Measurements from ENCODE around the gene CDK5RAP2.

Gene CDK5RAP2

DNA sequence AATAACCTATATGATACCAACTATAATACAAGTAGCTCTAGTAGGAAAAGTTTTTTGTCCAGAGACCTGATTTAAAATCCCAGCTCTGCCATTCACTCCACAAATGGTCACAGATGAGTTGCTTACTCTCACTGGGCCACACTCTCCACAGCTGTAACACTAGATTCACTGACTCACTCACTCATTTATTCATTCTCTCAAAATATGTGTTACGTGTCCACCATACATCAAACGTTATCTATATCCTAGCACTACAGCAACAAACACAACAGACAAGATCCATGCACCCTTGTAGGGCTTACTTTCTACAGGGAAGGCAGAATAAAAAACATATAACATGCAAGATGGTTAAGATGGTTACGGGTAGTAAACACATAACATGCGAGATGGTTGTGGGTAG lies 146.3 kb downstream of the CDK5RAP2 start:
- DNase-seq: no peak

DNA sequence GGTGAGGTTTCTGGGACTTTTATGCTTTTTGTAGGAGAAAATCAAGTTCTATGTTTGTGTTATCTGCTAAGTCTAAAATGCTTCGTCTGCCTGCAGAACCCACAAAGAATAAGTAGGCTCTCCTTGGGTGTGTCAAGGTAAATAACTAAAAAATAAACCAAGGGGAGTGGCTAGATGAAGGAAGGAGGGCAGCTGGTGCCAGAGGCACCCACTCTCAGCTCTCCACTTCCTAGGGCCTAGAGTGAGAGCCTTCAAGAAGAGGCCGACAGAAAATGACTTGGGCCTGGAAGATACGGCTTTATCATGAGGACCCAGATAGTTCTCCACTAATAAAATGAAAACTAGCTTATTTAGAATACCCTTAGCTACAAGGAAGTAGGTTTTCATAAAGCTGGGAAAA lies 147.4 kb downstream of the CDK5RAP2 start:
- no peak for DNase-seq

DNA sequence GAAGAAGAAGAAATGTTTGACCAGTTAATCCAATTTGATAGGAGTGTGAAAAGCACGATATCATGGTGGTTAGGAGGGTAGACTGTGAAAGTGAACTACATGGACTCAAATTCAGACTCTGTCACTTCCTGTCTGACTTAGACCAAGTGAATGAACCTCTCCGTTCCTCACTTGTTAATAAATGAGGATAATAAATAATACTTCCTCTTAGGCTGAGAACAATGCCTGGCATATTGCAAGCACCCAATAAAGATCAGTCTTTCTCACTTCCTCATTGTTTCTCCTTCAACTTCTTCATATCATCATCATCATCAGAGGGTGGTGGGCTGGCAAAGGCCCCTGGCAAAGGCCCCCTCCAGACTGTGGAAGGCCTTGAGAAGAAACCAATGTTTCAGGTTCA lies 148.7 kb downstream of the CDK5RAP2 start:
- DNase-seq: no peak

DNA sequence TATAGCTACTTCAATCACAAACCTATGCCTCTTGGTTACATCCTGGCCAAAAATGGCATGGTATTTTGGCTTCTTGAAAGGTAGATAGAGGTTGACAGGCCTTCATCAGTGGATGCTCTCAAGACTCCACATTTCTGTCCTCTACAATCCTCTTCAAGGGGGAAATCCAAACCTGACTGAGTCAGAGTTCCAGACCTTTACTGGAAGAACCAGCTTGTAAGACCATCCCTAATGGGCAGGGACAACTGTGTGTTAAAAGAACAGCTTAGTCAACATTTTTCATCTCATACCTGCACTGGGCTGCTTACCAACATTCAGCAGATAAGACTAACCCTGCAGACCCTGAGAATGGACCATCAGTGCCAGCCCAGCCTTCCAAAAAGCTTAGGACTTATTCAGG lies 155.7 kb downstream of the CDK5RAP2 start:
- DNase-seq: no peak

DNA sequence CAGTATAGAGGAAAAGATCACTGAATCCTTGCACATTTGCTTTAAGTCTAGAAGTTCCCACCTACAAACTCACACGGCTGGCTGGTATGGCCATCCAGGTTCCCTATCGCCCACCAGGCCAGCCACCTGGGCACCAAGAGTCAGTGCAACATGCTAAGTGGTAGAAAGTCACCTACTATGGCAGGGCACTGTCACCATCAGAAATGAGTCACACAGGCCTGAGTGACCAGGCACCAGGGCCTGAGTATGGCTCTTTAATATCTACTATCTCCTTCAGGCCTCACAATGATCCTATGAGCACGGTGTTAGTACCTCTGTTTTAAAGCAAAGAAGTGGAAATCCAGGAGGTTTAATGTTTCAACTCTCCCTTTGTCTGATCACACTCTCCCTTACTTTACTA lies 156.2 kb downstream of the CDK5RAP2 start:
- no peak for DNase-seq

DNA sequence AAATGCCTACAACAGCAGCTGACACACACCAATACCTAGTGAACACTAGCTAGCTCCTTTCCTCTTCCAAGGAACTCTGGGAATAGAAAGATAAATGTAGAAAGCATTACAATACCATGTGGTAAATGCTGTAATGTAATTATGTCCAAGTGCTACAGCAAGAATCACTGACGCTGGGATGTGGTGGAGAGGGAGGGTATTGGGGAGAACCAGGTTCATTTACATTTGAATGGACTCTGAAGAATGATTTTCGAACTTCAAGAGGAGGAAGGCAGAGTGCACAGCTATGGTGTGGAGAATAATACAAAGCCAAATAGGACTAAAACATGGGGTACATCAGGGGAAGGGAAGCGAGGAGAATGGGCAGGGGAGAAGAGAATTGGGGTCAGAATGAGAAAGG lies 158.0 kb downstream of the CDK5RAP2 start:
- DNase-seq: no peak

DNA sequence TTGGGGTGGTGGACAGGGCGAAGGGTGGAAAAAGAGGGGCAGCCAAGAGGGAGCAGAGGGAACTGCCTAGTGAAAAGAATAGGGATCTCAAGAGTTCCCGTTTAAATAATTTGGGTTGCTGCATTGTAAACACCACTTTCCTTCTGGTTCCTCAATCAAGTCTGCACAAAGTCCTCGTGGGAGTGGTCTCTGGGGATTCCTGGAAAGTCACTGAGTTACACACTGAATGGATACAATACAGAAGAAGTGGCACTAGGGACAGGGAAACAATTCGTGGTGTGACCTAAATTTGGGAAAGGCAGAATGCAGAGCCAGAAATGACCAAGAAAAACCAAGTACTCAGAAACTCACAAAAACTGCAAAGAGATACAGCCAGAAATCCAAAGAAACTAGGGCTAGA lies 161.7 kb downstream of the CDK5RAP2 start:
- no peak for DNase-seq

DNA sequence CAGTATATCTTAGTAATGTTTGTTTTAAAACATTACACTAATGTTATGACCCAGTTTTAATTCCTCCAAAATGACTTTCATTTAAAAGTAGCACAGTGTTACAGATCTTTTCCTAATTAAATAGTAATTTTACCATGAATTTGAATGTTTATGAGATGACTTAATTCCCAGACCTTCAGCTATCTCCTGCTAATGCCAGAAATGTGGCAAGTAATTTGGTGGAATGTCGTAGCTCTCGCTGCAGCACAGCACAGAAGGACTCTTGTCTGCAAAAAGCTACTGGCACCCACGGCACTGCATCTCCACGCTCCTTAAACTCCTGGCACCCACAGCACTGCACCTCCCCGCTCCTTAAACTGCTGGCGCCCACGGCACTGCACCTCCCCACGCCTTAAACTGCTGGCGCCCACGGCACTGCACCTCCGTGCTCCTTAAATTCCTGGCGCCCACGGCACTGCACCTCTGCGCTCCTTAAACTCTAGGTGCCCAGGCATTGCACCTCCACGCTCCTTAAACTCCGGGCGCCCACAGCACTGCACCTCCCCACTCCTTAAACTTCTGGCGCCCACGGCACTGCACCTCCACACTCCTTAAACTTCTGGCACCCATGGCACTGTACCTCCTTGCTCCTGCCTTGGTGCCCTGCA lies 163.1 kb downstream of the CDK5RAP2 start:
- no peak for DNase-seq

DNA sequence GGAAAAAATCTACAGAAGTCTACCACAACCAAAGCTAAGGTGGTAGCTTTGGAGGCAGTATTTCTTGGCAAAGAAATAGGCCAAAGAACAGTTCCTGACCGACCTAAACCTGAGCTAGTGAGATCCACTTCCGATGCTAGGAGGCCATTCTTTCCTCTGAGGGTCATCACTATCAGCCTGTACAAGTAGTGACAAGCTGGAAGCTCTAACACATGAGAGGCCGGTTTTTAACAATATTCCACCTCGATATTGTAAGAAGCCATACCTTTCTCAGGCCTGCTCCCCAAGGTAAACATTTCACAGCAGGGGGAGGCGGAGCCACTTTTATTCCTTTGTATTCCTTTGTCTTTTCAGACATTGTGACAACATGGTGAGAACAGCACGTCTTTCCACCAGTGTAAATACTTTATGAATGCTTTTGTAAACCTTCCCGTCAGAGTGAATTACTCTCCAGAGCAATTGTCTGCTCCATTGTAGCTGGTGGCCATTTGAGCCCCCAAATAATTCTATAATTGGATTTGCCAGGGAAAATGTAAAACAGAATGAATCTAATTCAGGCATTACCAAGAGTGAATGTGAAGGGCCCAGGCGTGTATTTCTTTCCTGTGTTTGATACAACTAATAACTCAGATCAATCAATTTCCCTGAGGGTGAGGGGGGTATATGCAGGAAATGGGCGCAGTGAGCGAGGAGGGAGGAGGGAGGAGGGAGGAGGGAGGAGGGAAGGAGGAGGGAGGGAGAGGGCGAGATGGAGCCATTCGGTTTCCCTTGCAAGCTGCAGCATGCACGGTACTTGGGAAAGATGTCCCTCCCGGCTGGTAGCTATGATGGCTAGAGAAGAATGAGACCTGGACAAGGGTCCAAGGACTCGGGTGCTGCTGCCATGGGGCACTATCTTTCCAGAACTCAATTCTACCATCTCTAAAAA lies 166.6 kb downstream of the CDK5RAP2 start:
- DNase-seq: peak; percentile 34

DNA sequence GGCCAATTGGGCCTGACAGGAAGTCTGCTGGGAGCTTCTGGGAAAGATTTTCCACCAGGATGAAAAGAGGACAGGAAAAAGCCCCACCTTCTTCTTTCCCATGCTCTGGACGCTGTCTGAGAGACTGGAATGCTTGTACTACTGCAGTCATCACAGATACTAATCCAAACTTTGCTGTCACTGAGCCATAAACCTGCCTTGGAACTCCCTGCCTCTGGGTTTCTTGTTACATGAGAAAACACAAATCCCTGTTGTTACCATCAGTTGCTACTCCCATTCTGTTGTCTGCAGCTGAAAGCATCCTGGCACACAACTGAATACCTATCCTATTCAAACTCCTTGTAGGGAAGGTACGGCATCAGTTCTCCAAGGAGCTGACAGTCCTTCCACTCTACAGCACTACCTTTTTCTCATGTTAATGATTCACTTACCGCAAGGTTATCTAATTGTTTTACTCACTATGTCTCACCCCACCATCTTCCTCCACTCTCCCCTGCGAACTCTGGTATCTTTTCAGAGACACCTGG lies 167.5 kb downstream of the CDK5RAP2 start:
- DNase-seq: no peak

DNA sequence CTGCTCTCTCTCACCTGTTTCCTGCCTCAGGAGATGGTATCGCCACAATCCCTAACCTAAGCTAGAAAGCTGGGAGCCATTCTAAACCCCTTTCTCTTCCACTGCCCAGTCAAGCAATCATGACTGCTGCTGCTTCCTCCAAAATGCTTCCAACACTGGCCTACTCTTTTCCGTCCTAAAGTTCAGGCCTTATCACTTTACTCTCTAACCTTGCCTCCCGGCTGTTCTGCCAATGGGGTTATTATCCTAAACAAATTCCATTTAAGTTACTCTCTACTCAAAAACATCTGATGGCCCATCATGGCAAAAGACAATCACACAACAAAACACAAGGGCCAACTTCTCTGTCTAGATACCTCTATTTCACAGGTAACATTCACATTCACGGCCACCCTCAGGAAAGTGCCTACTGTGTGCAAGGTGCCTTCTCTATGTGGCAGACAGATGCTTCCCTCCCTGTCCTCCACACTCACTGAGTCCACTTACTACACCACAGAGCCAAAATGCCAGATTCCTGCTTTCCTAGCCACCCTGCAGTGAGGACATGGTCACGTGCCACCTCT lies 168.0 kb downstream of the CDK5RAP2 start:
- no peak for DNase-seq

DNA sequence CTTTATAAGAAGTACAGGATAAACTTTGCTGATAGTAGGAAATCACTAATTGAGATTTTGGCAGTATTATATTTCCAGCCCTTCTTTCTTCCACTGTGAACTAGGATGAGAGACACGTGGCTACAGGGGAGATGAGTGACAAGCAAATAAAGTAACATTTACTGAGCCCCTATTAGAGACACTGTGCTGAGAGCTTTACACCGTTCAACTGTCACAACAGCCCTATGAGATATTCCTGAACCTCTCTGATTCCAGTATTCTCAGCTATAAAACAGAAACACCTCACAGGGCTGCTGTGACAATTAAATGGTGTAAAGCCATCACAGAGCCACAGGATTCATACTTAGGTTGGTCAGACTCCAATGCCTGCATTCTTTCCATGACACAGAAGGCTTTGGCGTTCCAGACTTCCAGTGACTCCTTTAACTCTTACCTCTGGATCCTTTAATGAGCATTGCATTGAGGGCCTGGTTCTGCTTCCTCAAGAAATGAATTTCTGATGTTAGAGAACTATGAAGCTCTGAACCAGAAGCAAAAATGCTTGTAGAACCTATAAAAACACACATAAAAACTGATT lies 169.0 kb downstream of the CDK5RAP2 start:
- DNase-seq: no peak

DNA sequence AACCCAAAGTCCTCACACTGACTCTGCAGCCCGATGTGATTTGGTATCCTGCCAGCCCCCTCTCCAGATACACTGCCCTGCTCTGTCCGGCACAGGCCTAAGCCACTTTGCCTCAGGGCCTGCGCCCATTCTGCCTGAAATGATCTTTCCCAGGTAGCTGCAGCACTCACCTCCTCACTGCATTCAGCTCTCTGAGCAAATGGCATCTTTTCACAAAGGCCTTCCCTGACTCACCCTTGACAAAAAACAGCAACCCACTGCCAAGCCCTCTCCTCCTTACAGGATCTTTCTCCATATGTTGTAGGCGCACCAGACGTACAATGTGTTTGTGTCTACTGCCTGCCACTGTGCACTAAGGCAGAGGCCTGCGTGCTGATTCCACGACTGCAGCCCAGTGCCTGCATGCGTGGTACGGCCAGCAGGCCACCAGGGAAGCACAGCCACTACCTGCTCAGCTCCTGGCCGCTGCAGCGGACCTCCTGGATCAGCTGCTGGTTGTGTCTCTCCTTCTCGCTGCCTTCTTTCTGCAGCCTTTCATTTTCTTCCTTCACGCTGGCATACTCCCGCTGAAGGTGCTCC lies 171.2 kb downstream of the CDK5RAP2 start:
- DNase-seq: no peak

DNA sequence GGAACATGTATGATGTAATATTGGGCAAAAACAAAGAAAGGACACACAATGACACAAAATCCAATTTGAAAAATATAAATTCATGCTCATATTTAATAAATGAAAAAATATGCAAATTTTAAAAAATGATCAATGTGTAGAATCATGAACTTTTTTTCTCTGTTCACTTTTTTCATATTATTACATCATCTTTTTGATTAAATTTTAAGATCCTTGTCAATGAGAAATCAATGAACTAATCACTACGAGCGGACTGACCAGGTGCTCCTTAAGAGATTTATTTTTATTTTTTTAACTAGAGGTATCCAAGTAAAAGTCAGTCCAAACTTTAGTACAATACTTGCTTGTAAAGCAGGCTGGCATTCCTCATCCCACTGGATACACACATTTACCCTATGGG lies 174.1 kb downstream of the CDK5RAP2 start:
- DNase-seq: no peak

DNA sequence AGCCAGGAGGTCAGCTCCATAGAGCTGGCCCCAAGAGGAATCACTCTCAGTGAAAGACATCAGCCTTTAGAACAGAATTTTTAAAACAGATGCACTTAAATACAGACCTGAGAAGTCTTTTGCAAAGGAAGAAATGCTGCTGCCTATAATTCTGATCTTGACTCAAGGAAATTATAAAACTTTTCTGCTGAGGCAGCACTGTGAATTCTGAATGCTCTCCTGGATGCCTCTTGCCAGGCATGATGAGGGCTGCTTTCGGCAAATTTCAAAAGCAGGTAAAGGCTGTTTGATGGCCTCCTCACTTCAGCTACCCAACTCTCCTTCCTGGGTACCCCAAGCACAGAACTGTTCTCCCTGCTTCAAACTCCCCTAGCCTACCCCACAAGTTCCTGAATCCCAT lies 174.8 kb downstream of the CDK5RAP2 start:
- DNase-seq: no peak

DNA sequence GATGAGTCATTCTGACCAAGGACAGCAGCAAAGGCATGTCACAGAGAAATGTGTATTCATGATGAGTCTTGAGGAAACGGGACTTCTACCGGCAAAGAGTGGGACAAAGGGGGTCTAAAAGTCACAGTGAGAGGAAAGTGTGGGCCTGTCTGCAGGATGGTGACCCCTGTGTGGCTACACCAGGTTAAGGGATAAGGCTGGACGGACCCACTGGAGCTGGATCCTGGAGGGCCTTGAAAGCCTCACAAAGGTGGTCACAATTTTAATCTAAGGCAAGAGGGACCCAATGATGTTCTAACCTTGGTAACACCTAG lies 176.5 kb downstream of the CDK5RAP2 start:
- no peak for DNase-seq

DNA sequence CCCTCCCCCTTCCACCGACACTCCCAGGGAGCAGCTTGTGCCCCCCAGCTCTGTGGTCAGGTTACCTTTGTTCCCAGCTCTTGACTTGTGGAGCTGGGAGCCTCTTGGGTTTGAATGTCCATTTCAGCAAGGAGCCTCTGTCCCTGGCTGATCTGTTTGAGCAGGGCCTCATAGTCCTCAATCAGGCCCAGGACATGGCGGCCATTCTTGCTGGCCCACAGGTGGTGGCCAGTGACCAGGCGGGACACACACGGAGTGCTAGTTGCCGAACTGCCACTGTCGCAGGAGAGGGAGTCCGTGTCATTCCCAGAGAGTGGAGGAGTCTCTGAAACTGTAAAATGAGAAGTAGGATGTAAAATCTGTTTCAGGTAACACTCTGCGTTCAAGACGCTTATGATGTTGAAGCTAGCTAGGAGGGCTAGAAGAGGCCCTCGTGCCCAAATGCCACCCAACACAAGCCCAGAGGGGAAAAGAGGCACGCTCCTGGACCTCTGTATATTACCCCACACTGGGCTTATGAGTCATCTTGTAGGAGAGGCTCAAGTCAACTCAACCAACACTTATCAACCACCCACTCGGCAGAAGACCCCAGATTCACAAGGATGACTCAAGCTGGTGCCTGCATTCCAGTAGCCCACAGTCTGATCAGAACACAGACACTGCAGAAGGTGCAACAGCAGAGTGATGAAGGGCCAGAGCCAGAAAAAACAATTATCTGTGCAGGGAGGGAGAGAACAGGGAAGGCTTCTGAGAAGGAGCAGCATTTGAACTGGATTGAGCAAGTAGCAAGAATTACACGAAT lies 177.0 kb downstream of the CDK5RAP2 start:
- no peak for DNase-seq

DNA sequence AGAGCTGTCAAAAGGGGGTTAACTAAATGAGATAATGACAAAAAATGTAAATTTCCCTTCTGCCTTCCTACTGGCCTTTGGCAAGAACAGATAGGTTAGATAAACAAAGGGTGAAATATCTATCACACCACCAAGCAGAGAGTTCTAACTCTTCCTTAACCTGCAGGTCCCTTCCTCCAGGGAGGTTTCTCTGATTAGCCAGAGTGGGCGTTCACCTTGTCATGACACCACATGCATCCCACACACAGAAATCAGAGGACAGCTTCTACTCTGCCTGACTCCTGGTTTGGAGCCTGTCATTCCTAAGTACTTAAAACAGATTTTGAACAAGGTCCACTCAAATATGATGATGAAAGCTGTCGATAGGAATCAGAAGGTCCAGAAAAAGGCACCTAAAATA lies 180.0 kb downstream of the CDK5RAP2 start:
- no peak for DNase-seq

DNA sequence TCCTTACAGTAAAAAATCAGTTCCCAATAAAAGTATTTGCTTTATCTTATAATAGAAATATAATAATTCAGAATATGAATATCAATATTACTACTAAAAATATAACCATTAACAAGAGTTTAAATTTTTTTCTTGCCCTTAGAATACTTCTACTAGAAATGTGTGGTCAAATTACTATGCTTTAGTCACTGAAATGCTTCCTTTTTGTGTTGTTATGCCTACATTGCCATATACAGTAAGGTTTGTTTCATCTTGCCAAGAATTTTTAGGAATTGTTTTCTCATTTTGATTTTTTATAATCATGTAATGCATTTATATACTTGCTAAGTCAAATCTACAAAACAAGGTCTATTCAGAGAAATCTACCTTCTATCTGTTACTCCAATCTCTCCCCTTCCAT lies 181.7 kb downstream of the CDK5RAP2 start:
- no peak for DNase-seq

DNA sequence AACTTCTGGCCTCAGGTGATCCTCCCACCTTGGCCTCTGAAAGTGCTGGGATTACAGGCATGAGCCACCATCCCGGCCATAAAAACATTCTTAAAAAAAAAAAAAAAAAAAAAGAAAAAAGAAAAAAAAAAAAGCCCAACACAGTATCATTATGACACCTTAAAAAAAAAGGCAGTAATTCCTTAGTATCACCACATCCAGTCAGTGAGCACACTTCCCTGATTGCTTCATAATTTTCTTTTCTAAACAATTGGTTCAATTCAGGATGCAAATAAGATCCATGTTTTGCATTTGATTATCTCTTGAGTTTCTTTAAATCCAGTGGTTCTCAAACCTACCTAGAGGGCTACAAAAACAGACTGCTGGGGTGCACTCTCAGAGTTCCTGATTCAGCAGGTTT lies 182.5 kb downstream of the CDK5RAP2 start:
- no peak for DNase-seq

DNA sequence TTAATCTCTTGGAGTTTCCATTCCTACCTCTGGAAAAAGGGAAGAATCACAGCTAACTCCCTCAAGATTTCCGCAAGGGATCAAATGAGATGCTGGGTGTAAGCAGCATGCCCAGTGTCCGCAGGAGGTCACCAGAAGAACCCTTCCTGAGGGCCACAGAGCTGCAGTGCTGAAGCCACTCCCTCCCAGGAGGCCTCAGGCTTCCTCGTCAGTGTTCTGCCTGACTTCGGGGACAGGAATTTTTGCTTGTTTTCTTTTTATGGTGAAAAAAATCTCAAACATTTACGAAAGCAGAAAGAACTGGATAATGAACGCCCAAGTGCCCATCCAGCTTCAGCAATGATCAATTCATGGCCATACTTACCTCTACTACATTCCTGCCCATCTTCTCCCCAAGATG lies 183.0 kb downstream of the CDK5RAP2 start:
- DNase-seq: no peak

DNA sequence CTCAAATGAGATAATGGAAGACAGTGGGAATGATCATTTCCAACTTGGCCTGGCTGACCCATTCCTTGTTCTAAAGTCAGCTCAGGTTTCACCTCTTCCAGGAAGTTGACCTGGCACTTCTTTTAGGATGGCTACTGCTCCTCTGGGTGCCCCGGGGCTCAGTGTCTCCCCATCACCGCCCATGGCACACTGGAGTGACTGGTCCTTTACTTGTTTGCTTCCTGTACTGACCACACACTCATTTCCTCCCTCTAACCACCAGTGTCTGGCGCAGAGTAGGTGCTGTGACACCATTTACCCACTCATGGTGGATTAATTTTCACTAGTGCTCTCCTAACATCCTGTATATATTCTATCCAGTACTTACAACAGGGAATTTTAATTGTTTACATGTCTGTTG lies 183.5 kb downstream of the CDK5RAP2 start:
- DNase-seq: no peak

DNA sequence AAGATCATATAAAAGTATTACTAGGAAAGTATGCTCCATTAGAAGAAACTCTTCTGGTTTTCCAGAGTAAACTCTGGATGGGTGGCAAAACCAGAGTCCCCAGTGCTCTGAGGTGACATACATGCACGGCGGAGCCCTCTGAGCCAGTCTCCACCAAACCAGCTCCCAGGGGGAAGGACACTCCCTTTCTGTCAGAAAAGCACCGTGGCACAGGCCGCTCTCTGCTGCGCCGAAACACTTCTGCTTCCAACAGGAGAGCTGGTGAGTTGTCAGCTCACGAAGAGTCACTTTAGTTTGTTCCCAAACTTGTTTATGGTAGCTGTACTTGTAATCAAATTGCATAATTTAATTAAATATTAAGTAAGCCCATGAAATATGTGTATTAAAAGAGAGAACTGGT lies 184.6 kb downstream of the CDK5RAP2 start:
- no peak for DNase-seq

Data from NCI-H82 (cell line).